ENCODE data around the gene LMNB1. TPM values are rescaled to one million over a fixed set of nuclear protein-coding genes. Genes with fewer than 3 reads are reported as not detected.

Gene LMNB1
- total RNA-seq, 1 experiment from 2014 or later, result 197 TPM

Small RNA genes within 50 kb of the gene (small RNA-seq; reads per million reads assigned to genes)
- gene RNU6-752P, result not detected

Other genes with a start within 250 kb of the LMNB1 start
- gene ALDH7A1, start 181.9 kb upstream of the LMNB1 start, total RNA-seq (2014; rRNA removed; shearing (Covaris generic)), result 14.1 and 15.2 TPM in 2 replicates
- gene PHAX, start 176.2 kb upstream of the LMNB1 start, total RNA-seq (2014; rRNA removed; shearing (Covaris generic)), result 14.8 and 20.3 TPM in 2 replicates